Colonic mucosa (tissue), 4 donors: Measurements from ENCODE around the gene MAP2K4. TPM values are rescaled to one million over a fixed set of nuclear protein-coding genes. Genes with fewer than 3 reads are reported as not detected.

Source experiments
- DNase-seq: peaks from one replicate; pipeline ENCODE4 v3.0.0-alpha.2; 2020
- H3K27ac ChIP-seq: fragments of 200-600 bp; one replicate; pipeline ENCODE4 v1.8.0; 2021
- H3K27me3 ChIP-seq: fragments of 200-600 bp; one replicate; pipeline ENCODE4 v1.8.0; 2021
- H3K36me3 ChIP-seq: fragments of 200-600 bp; one replicate; pipeline ENCODE4 v1.8.0; 2021
- H3K4me1 ChIP-seq: fragments of 200-600 bp; one replicate; pipeline ENCODE4 v1.8.0; 2021; ENCODE audit warnings: mild to moderate bottlenecking
- H3K4me3 ChIP-seq: fragments of 200-600 bp; one replicate; pipeline ENCODE4 v1.8.0; 2021
- H3K9ac ChIP-seq, 2 donors: one replicate each; pipeline ENCODE4 v1.7.0; 2013; ENCODE audit warnings: control low read depth in 2 of 2, low read depth in 2 of 2, low read length in 2 of 2
- H3K9me3 ChIP-seq: fragments of 200-600 bp; one replicate; pipeline ENCODE4 v1.8.0; 2021
- intact Hi-C: fragments of 100-400 bp; cut with DNase I; formaldehyde crosslinking; loops from one replicate; pipeline ENCODE4 v1.14.1; 2022
- total RNA-seq, 2 donors: library from RNA; stranded (reverse); fragmentation: NEBNext Ultra II Directional in 1 of 2; extraction: Animal tissue kit (Norgen Biotek cat#: 25700) in 1 of 2; gene quantifications; one replicate each; pipeline ENCODE4 v1.2.1, GENCODE V29; 2021
- TF ChIP-seq, protein P1 (sequence below): fragments of 200-600 bp; IDR thresholded peaks from one replicate; pipeline ENCODE4 v1.8.0; 2022; ENCODE audit warnings: antibody characterized with exemption, mild to moderate bottlenecking
- donor health status: healthy.
- donor health status: DM: no; HTN: no; CAD: no.
- donor health status: DM: no; HTN: no; CAD: no.

Gene MAP2K4
- total RNA-seq, 2 donors from 2014 or later = 25.3 to 36.0 TPM

DNA sequence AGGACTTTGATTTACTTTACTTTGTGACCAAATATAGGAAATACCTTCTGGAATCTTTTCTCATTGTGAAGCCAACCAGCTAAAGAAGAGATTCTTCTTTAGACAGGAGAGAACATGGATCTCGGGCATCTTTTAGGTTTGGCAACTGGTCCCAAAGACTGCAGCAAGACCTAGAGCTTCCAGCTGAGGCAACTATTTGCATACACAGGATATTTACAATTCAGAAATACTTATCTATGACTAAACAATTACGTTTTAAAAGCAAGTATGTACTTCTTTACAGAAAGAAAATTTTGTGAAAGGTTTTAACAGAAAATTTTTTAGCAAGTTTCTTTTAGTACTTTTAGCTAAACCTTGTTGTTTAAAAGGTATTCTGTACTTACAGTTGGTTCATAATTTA lies 106.5 kb downstream of the MAP2K4 start:
- TF ChIP-seq, protein P1, sequence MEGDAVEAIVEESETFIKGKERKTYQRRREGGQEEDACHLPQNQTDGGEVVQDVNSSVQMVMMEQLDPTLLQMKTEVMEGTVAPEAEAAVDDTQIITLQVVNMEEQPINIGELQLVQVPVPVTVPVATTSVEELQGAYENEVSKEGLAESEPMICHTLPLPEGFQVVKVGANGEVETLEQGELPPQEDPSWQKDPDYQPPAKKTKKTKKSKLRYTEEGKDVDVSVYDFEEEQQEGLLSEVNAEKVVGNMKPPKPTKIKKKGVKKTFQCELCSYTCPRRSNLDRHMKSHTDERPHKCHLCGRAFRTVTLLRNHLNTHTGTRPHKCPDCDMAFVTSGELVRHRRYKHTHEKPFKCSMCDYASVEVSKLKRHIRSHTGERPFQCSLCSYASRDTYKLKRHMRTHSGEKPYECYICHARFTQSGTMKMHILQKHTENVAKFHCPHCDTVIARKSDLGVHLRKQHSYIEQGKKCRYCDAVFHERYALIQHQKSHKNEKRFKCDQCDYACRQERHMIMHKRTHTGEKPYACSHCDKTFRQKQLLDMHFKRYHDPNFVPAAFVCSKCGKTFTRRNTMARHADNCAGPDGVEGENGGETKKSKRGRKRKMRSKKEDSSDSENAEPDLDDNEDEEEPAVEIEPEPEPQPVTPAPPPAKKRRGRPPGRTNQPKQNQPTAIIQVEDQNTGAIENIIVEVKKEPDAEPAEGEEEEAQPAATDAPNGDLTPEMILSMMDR = no peak
- H3K27ac ChIP-seq = no peak overlapping the region
- H3K36me3 ChIP-seq = peaks cover 12% of the 10 kb centered on the region
- no peak for DNase-seq
- no peak overlapping the region for H3K9ac ChIP-seq
- H3K9me3 ChIP-seq = no peaks in the 10 kb centered on the region
- H3K4me3 ChIP-seq = no peak overlapping the region
- no peaks in the 10 kb centered on the region for H3K4me1 ChIP-seq
- intact Hi-C loops = no loop called here
- no peaks in the 10 kb centered on the region for H3K27me3 ChIP-seq

DNA sequence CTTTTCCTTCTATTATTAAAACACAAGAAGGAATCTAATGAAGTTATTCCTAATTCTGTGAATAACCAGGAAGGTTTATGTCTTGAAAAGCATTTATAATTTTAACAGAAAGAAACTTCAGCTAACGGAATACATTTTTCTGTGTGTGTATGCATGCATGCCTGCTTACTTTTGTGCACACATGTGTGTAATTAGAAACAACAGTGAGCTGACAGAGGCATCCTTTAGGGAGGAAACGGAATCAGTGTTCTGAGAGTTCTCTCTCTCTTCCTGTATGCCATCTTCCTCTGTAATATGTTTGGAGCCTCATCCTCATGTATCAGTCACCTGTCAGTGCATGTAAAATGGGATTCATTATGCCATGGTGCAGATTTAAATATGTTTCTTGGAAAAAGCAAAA lies 107.0 kb downstream of the MAP2K4 start:
- Histone ChIP-seq H3K4me1 (no peaks in the 10 kb centered on the region), H3K9ac (no peak overlapping the region), H3K4me3 (no peak overlapping the region), H3K27ac (no peak overlapping the region), H3K36me3 (peaks cover 12% of the 10 kb centered on the region), H3K27me3 (no peaks in the 10 kb centered on the region), H3K9me3 (no peaks in the 10 kb centered on the region)
- no peak for DNase-seq
- intact Hi-C loops = no loop called here
- TF ChIP-seq, protein P1 = no peak

DNA sequence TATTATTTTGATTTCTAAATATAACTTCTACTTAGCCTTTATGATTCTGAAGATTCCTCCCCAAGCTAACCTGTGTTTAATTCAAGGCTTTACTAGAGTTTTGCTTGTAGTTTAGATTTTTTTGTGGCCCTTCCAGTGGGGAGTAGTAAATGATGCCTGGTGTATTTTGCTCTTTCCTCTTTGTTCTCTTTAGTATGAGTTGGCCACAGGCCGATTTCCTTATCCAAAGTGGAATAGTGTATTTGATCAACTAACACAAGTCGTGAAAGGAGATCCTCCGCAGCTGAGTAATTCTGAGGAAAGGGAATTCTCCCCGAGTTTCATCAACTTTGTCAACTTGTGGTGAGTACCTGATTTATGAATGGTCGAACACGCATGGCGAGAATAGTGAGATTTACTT lies 108.3 kb downstream of the MAP2K4 start:
- Histone ChIP-seq H3K9me3 (no peaks in the 10 kb centered on the region), H3K27ac (no peak overlapping the region), H3K4me3 (no peak overlapping the region), H3K36me3 (peaks cover 12% of the 10 kb centered on the region), H3K9ac (no peak overlapping the region), H3K27me3 (no peaks in the 10 kb centered on the region), H3K4me1 (no peaks in the 10 kb centered on the region)
- intact Hi-C loops = no loop called here
- TF ChIP-seq, protein P1 = no peak
- DNase-seq = no peak

DNA sequence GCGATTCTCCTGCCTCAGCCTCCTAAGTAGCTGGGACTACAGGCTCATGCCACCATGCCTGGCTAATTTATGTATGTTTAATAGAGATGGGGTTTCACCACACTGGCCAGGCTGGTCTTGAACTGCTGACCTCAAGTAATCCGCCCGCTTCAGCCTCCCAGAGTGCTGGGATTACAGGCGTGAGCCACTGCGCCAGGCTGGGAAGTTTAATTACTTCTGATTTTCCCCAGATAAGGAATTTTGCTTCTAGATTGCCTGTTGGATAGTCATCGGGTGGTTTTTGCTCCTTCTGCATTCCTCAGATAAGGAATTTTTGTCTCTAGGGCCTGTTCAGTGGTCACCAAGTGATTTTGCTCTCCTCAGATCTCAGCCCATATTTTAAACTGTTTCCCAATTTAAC lies 112.5 kb downstream of the MAP2K4 start:
- TF ChIP-seq, protein P1 = no peak
- Histone ChIP-seq H3K27me3 (no peaks in the 10 kb centered on the region), H3K36me3 (no peaks in the 10 kb centered on the region), H3K4me3 (no peak overlapping the region), H3K9ac (no peak overlapping the region), H3K9me3 (no peaks in the 10 kb centered on the region), H3K27ac (no peak overlapping the region), H3K4me1 (no peaks in the 10 kb centered on the region)
- intact Hi-C loops = no loop called here
- no peak for DNase-seq

DNA sequence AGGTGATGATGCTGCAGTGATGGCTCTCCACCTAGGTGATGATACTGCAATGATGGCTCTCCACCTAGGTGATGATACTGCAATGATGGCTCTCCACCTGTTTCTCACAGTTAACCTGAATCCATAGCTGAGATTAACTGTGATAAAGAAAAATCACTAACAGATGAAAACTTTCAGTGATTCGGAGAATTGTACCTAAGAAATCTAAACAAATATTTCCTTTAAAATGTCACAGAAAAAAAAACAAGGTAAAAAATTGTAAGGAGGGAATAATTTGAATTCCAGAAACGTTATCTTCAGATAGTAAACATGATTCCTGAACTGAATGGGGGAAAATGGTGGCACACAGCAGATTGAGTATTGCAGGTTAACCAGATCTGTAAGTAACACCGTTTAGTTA lies 113.4 kb downstream of the MAP2K4 start:
- H3K36me3 ChIP-seq = no peaks in the 10 kb centered on the region
- DNase-seq = no peak
- H3K4me3 ChIP-seq = no peak overlapping the region
- TF ChIP-seq, protein P1 = no peak
- H3K9ac ChIP-seq = no peak overlapping the region
- no peaks in the 10 kb centered on the region for H3K9me3 ChIP-seq
- H3K27ac ChIP-seq = no peak overlapping the region
- no peaks in the 10 kb centered on the region for H3K4me1 ChIP-seq
- intact Hi-C loops = no loop called here
- H3K27me3 ChIP-seq = no peaks in the 10 kb centered on the region

DNA sequence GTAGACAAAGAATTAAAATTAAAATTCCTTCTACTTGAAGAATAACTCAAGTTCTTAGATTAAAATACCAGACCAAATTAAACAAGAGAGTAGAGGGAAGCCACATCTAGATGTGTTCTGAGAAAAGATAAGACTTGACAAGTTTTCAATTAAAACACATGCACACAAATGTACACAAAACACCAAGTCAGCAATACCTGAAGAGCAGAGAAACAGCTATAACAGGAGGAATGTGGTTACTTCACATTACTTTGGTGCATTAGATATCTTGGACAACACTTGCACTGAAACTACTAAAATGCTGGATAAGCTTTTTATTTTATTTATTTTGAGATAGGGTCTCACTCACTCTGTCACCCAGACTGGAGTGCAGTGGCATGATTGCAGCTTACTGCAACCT lies 113.9 kb downstream of the MAP2K4 start:
- Histone ChIP-seq H3K4me3 (no peak overlapping the region), H3K4me1 (no peaks in the 10 kb centered on the region), H3K27ac (no peak overlapping the region), H3K36me3 (no peaks in the 10 kb centered on the region), H3K9me3 (no peaks in the 10 kb centered on the region), H3K27me3 (no peaks in the 10 kb centered on the region), H3K9ac (no peak overlapping the region)
- TF ChIP-seq, protein P1 = no peak
- intact Hi-C loops = no loop called here
- DNase-seq = no peak
